ENCODE data around the gene B3GNT7.
"Not testable (repeated sequence)": the region's sequence is repeated elsewhere in the genome, so short reads cannot be mapped to it uniquely, and the experiment has no call there.

B3GNT7 gene

GRCh38 chr2:231373184-231373583 lies 22.3 kb upstream of the B3GNT7 start:
- no peak overlapping the region for H3K27ac ChIP-seq
- no peaks in the 10 kb centered on the region for H3K36me3 ChIP-seq (replicated peaks)

DNA sequence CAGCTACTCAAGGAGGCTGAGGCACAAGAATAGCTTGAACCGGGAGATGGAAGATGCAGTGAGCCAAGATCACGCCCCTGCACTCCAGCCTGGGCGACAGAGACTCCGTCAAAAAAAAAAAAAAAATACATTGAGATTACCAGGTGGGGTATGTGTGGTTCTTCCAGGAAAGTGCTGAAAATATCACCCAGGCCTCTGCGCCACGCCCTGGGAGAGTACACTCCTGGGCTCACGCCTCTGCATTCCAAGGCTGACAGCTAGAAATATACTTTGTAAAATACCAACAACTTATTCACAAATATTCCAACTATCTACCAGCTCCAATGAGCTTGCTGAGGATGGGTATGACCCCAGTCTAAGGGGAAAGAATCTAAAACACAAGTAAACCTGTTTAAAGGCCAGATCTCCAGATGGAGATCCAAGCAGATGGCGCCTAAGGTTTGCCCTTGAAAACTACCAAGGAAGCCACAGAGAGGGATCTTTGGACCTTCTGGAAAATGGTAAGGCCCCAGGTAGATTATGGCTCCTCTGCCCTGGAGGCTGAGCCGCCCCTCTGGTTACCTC lies 21.6 kb upstream of the B3GNT7 start:
- no peak overlapping the region for H3K4me3 ChIP-seq (ENCODE audit: low read depth, low read length)
- in situ Hi-C loops (cut with HindIII; ENCODE audit: low pct_ligation_motif_present, low sequenced_read_pairs): no loop called here
- H3K27me3 ChIP-seq (replicated peaks): no peaks in the 10 kb centered on the region
- no peaks in the 10 kb centered on the region for H3K36me3 ChIP-seq (replicated peaks)
- DNase-seq: no peak
- H3K27ac ChIP-seq: no peak overlapping the region
- TF ChIP-seq, protein P1, sequence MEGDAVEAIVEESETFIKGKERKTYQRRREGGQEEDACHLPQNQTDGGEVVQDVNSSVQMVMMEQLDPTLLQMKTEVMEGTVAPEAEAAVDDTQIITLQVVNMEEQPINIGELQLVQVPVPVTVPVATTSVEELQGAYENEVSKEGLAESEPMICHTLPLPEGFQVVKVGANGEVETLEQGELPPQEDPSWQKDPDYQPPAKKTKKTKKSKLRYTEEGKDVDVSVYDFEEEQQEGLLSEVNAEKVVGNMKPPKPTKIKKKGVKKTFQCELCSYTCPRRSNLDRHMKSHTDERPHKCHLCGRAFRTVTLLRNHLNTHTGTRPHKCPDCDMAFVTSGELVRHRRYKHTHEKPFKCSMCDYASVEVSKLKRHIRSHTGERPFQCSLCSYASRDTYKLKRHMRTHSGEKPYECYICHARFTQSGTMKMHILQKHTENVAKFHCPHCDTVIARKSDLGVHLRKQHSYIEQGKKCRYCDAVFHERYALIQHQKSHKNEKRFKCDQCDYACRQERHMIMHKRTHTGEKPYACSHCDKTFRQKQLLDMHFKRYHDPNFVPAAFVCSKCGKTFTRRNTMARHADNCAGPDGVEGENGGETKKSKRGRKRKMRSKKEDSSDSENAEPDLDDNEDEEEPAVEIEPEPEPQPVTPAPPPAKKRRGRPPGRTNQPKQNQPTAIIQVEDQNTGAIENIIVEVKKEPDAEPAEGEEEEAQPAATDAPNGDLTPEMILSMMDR (IDR thresholded peaks at IDR 0.05; ENCODE audit: low read depth, low read length, missing control alignments): no peak

More at GRCh38 chr2:231373184-231373583, 22.3 kb upstream of the B3GNT7 start:
- in situ Hi-C loops (cut with HindIII; ENCODE audit: low pct_ligation_motif_present, low sequenced_read_pairs): no loop called here
- Histone ChIP-seq H3K4me3 (ENCODE audit: low read depth, low read length) (no peak overlapping the region), H3K27me3 (replicated peaks) (no peaks in the 10 kb centered on the region)
- TF ChIP-seq, protein P1 (IDR thresholded peaks at IDR 0.05; ENCODE audit: low read depth, low read length, missing control alignments): no peak
- no peak for DNase-seq

DNA sequence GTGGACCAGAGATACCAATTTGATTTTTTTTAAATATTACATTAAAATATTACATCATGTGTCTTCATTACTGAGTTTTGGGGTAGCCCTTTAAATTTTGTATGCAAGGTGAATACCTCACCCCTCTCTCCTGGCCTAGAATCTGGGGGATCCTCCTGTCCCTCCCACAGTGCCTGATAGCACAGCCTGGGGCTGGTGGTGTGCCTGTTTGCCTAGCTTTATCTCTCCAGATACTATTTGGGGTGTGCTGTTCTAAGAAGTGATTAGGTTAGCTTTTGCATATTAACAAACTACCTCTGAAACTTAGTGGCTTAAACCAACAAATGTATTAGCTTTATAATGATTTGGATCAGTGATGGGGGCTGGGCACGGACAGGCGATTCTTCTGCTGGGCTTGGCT lies 20.7 kb upstream of the B3GNT7 start:
- no peak for DNase-seq
- H3K4me3 ChIP-seq (ENCODE audit: low read depth, low read length): no peak overlapping the region
- in situ Hi-C loops (cut with HindIII; ENCODE audit: low pct_ligation_motif_present, low sequenced_read_pairs): no loop called here
- no peaks in the 10 kb centered on the region for H3K36me3 ChIP-seq (replicated peaks)
- H3K27me3 ChIP-seq (replicated peaks): no peaks in the 10 kb centered on the region
- TF ChIP-seq, protein P1 (IDR thresholded peaks at IDR 0.05; ENCODE audit: low read depth, low read length, missing control alignments): no peak
- H3K27ac ChIP-seq: no peak overlapping the region

DNA sequence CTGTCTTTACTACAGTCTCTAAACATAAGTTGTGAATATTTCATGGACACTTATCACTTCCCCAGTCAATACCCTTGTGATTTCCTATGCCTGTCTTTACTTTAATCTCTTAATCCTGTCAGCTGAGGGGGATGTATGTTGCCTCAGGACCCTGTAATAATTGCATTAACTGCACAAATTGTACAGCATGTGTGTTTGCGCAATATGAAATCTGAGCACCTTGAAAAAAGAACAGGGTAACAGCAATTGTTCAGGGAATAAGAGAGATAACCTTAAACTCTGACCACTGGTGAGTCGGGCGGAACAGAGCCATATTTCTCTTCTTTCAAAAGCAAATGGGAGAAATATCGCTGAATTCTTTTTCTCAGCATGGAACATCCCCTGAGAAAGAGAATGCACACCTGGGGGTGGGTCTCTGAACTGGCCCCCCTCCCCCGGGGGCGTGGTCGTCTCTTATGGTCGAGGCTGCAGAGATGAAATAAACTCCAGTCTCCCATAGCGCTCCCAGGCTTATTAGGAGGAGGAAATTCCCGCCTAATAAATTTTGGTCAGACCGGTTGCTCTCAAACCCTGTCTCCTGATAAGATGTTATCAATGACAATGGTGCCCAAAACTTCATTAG lies 19.4 kb upstream of the B3GNT7 start:
- H3K27ac ChIP-seq; H3K4me3 ChIP-seq (ENCODE audit: low read depth, low read length); H3K36me3 ChIP-seq (replicated peaks); in situ Hi-C loops (cut with HindIII; ENCODE audit: low pct_ligation_motif_present, low sequenced_read_pairs); H3K27me3 ChIP-seq (replicated peaks); DNase-seq: not testable (repeated sequence)

DNA sequence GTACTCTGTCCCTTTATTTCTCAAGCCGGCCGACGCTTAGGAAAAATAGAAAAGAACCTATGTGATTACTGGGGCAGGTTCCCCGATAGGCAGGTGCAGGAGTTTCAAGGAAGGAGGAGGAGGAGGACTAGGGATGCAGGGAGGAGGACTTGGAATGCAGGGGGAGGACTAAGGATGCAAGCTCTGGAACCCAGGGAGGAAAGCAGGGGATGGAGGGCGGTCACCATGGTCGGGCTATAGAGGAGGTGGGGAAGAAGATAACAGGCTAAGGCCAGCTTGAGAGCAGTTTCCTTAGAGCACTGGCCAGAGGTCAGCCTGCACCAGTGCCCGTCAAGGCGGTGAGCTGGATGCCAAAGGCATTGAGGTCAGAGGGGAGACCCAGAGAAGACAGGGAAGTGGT lies 18.7 kb upstream of the B3GNT7 start:
- TF ChIP-seq, protein P1 (IDR thresholded peaks at IDR 0.05; ENCODE audit: low read depth, low read length, missing control alignments): no peak
- Histone ChIP-seq H3K27me3 (replicated peaks) (no peaks in the 10 kb centered on the region), H3K36me3 (replicated peaks) (no peaks in the 10 kb centered on the region), H3K4me3 (ENCODE audit: low read depth, low read length) (no peak overlapping the region), H3K27ac (no peak overlapping the region)
- in situ Hi-C loops (cut with HindIII; ENCODE audit: low pct_ligation_motif_present, low sequenced_read_pairs): no loop called here
- DNase-seq: no peak

DNA sequence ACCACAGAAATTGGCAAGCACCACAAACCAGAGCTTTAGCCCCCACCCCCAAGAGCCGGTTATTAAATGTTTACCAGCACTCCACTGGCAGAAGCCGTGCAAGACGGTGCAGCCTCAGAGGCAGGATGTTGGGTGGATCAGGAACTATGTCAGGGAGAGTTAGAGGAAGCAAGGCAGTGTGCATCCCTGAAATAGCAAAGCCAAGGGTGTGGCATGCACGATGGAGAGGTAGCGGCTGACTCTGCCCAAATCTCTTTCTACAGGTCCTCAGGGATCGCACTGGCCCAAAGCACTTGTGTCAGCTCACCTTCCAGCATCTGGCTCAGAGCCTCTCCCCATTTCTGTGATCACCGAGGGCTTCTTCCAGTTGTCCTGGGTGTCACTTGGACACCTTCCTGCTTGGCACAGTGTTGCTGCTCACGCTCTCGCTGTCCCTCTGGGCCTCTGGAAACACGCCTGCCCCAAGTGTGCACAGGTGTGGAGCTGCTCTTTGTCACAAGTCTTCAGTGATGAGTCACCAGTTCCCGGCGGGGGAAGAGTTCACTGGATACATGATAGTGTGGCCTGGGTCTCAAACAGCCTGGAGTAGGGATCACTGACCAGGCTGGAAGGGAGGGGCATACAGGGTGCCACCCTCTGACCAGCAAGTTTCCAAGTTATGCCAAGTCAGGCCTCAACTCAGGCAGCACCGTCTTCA lies 17.3 kb upstream of the B3GNT7 start:
- TF ChIP-seq, protein P1 (IDR thresholded peaks at IDR 0.05; ENCODE audit: low read depth, low read length, missing control alignments): no peak
- no peaks in the 10 kb centered on the region for H3K36me3 ChIP-seq (replicated peaks)

More for the DNA sequence above, 17.3 kb upstream of the B3GNT7 start:
- Histone ChIP-seq H3K4me3 (ENCODE audit: low read depth, low read length) (no peak overlapping the region), H3K27me3 (replicated peaks) (no peaks in the 10 kb centered on the region), H3K27ac (no peak overlapping the region)
- in situ Hi-C loops (cut with HindIII; ENCODE audit: low pct_ligation_motif_present, low sequenced_read_pairs): no loop called here
- no peak for DNase-seq

Measured in brain microvascular endothelial cell (primary cell).